OCI-LY7 (cell line): ENCODE measurements around the gene CLMP.

Source experiments
- EZH2phosphoT487 ChIP-seq: fragments of 200-600 bp; sonication (generic); IDR thresholded peaks from 2 replicates; pipeline ENCODE4 v1.6.1; 2018; ENCODE audit warnings: low read depth, borderline replicate concordance, mild to moderate bottlenecking, mixed run types, antibody characterized with exemption, low read length, moderate library complexity, mixed read lengths
- TF ChIP-seq, protein P1 (sequence below): fragments of 200-600 bp; sonication (generic); conservative IDR thresholded peaks from 2 replicates; pipeline ENCODE4 v1.5.1; 2014; ENCODE audit warnings: mild to moderate bottlenecking, antibody characterized with exemption, low read length, moderate library complexity, mixed read lengths

DNA sequence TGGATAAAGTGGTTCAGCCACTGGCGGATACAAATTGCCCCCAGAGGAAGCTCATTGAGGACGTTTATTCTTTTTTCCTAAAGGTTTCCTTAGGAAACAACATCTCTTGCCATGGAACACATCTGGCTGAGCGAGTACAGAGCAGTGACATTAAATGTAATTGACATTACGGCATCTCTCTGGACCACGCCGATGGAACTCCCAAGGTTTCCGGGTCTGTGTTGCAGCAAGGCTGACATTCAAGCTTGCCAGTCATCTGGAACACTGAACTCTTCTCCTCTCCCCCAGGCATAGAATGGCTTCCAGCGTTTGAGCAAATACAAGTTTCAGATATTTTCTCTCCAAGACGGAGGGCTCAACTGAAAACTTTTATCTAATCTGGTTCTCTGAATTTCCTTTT lies 42.1 kb downstream of the CLMP start:
- TF ChIP-seq, protein P1, sequence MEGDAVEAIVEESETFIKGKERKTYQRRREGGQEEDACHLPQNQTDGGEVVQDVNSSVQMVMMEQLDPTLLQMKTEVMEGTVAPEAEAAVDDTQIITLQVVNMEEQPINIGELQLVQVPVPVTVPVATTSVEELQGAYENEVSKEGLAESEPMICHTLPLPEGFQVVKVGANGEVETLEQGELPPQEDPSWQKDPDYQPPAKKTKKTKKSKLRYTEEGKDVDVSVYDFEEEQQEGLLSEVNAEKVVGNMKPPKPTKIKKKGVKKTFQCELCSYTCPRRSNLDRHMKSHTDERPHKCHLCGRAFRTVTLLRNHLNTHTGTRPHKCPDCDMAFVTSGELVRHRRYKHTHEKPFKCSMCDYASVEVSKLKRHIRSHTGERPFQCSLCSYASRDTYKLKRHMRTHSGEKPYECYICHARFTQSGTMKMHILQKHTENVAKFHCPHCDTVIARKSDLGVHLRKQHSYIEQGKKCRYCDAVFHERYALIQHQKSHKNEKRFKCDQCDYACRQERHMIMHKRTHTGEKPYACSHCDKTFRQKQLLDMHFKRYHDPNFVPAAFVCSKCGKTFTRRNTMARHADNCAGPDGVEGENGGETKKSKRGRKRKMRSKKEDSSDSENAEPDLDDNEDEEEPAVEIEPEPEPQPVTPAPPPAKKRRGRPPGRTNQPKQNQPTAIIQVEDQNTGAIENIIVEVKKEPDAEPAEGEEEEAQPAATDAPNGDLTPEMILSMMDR = no peak
- no peak for TF ChIP-seq EZH2phosphoT487
